H1 (cell line): ENCODE measurements around the gene XIAP. TPM values are rescaled to one million over a fixed set of nuclear protein-coding genes. Genes with fewer than 3 reads are reported as not detected.

Experiments used
- CEBPB ChIP-seq: IDR thresholded peaks from 2 replicates; pipeline ENCODE4 v1.6.1; 2012; ENCODE audit warnings: low read depth, low read length
- CTBP2 ChIP-seq: IDR thresholded peaks from 2 replicates; pipeline ENCODE4 v1.7.0; 2011; ENCODE audit warnings: borderline replicate concordance, mild to moderate bottlenecking, moderate library complexity, mixed read lengths, low read length; ENCODE audit not compliant: insufficient read depth, insufficient read length
- CTCF ChIP-seq, 3 experiments: IDR thresholded peaks; 1 replicate in 2 of 3; 2 replicates in 1 of 3; pipeline versions ENCODE4 v1.5.1 to v1.6.1; 2011; ENCODE audit warnings: low read length in 3 of 3, mild to moderate bottlenecking in 3 of 3, inconsistent platforms in 2 of 3, low read depth in 1 of 3, moderate library complexity in 1 of 3; ENCODE audit not compliant: insufficient read depth in 1 of 3; ENCODE audit errors: control extremely low read depth in 1 of 3
- TEAD4 ChIP-seq: IDR thresholded peaks from 2 replicates; pipeline ENCODE4 v1.6.1; 2012; ENCODE audit warnings: low read depth, low read length, inconsistent platforms, mixed read lengths
- polyA plus RNA-seq, 7 experiments: library from polyadenylated mRNA; depleted of rRNA in 3 of 7; stranded (reverse) in 5 of 7; unstranded in 2 of 7; fragments of >200 nt in 5 of 7; fragments of 200-250 nt in 2 of 7; gene quantifications; 1 replicate in 5 of 7; 2 replicates in 1 of 7; 4 replicates in 1 of 7; pipeline versions ENCODE4 v1.2.1 to v1.2.3, GENCODE V29; 2011 to 2013; ENCODE audit warnings: missing spikeins in 2 of 7, mixed read lengths in 2 of 7
- total RNA-seq: library from RNA; stranded (reverse); fragmentation: NEBNext Ultra II Directional; extraction: Animal tissue kit (Norgen Biotek cat#: 25700); gene quantifications from 2 replicates; pipeline ENCODE4 v1.2.1, GENCODE V29; 2021

Gene XIAP
- total and polyA plus RNA-seq, 2 of the 8 experiments (the other 6 are each of a cell fraction or from before 2014, with no cell fraction given), result 5.9 to 44.7 TPM

DNA sequence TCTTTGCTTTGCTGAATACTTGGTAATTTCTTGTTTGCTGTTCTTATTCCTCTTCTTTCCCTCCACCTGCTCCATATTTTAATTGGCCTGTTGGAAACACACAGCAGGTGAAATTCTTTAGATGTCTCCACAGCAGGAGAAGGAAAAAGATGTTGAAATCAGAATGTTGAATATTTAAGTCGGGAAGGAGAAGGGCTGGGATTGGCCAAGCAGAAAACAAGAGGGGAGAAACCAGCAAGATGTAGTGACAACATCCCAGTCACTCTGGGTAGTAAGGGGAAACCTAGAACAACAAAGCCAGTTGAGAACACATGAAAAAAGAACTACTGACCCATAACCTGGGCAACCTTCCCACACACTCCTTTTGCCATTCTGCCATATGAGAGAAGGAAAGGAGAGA lies 64.3 kb downstream of the XIAP start (continued):
- TF ChIP-seq CEBPB, result peak; percentile 89
- TF ChIP-seq TEAD4, result peak; percentile 88
- no peak for TF ChIP-seq CTCF (IDR thresholded peaks at IDR 0.05; ENCODE audit: control extremely low read depth in 1 of 3, insufficient read depth in 1 of 3, low read depth in 1 of 3, low read length in 3 of 3)
- no peak for TF ChIP-seq CTBP2
